HG03520 (cell line): Measurements from ENCODE around the gene IGFL4.

ENCODE experiments used
- ATAC-seq: cut with Tn5 transposase; IDR thresholded peaks from one replicate; pipeline ENCODE4 v1.9.1; 2021; ENCODE audit warnings: mild to moderate bottlenecking, moderate library complexity; ENCODE audit not compliant: unreplicated experiment

The IGFL4 gene

GRCh38 chr19:46065486-46066071 lies 24.8 kb upstream of the IGFL4 start:
- ATAC-seq: no peak

GRCh38 chr19:46063201-46063600 lies 22.4 kb upstream of the IGFL4 start:
- no peak for ATAC-seq

- ATAC-seq: no peak
Measured at GRCh38 chr19:46060012-46060411, 19.2 kb upstream of the IGFL4 start.

GRCh38 chr19:46058778-46059177 lies 18.0 kb upstream of the IGFL4 start:
- no peak for ATAC-seq

- ATAC-seq: no peak
Measured at GRCh38 chr19:46056536-46056935, 15.7 kb upstream of the IGFL4 start.

GRCh38 chr19:46052896-46053295 lies 12.1 kb upstream of the IGFL4 start:
- no peak for ATAC-seq

GRCh38 chr19:46049597-46049996 lies 8.8 kb upstream of the IGFL4 start:
- no peak for ATAC-seq

- no peak for ATAC-seq
Measured at GRCh38 chr19:46043519-46043918, 2.7 kb upstream of the IGFL4 start.

- ATAC-seq: no peak
Measured at GRCh38 chr19:46042252-46042883, 1.6 kb upstream of the IGFL4 start.

GRCh38 chr19:46040125-46040524 lies 677 bp downstream of the IGFL4 start:
- ATAC-seq: no peak

GRCh38 chr19:46036744-46037128 lies 4.1 kb downstream of the IGFL4 start:
- ATAC-seq: no peak

GRCh38 chr19:46035986-46036743 lies 4.6 kb downstream of the IGFL4 start:
- ATAC-seq: no peak

- no peak for ATAC-seq
Measured at GRCh38 chr19:46035546-46035945, 5.3 kb downstream of the IGFL4 start.

GRCh38 chr19:46033401-46033800 lies 7.4 kb downstream of the IGFL4 start:
- ATAC-seq: no peak

GRCh38 chr19:46032597-46033025 lies 8.2 kb downstream of the IGFL4 start:
- ATAC-seq: no peak

- ATAC-seq: no peak
Measured at GRCh38 chr19:46031781-46032596, 8.8 kb downstream of the IGFL4 start.

- ATAC-seq: no peak
Measured at GRCh38 chr19:46030812-46031550, 9.8 kb downstream of the IGFL4 start.

- no peak for ATAC-seq
Measured at GRCh38 chr19:46025835-46026234, 15.0 kb downstream of the IGFL4 start.

GRCh38 chr19:46023311-46023779 lies 17.5 kb downstream of the IGFL4 start:
- ATAC-seq: no peak
